Measurements from ENCODE around the gene FXYD2. TPM values are rescaled to one million over a fixed set of nuclear protein-coding genes. Genes with fewer than 3 reads are reported as not detected.

The FXYD2 gene
- total and polyA plus RNA-seq, 2 of the 4 experiments (the other 2 are of a cell fraction): 0.09 TPM; not detected in 1

GRCh38 chr11:117868088-117868487, 43.5 kb upstream of the FXYD2 start:
- Histone ChIP-seq H3K9me3 (ENCODE audit: control insufficient read depth, insufficient read depth, low read length) (no peaks in the 10 kb centered on the region), H3K4me3 (ENCODE audit: insufficient read depth, low read depth, low read length) (no peak overlapping the region), H2BK15ac (ENCODE audit: low read depth, low read length) (no peak overlapping the region), H4K91ac (ENCODE audit: insufficient read depth, low read depth, low read length) (no peak overlapping the region), H4K8ac (ENCODE audit: low read depth in 2 of 2, low read length in 2 of 2) (no peak overlapping the region), H3K4me1 (ENCODE audit: control insufficient read depth, insufficient read depth, low read length) (no peaks in the 10 kb centered on the region), H3K4me2 (ENCODE audit: low read depth, low read length) (no peak overlapping the region), H3K9ac (ENCODE audit: low read depth, low read length) (no peak overlapping the region), H3K14ac (replicated peaks; ENCODE audit: low read depth, low read length) (no peak overlapping the region), H3K27ac (ENCODE audit: insufficient read depth, low read length) (no peak overlapping the region), H3K56ac (ENCODE audit: extremely low read depth, insufficient read depth, low read length) (no peak overlapping the region), H4K20me1 (ENCODE audit: insufficient read depth, low read length) (no peaks in the 10 kb centered on the region), H2BK20ac (ENCODE audit: low read depth, low read length) (no peak overlapping the region), H3K9me1 (ENCODE audit: insufficient read depth, low read length) (no peaks in the 10 kb centered on the region), H2AK5ac (ENCODE audit: low read depth, low read length) (no peak overlapping the region), H3K18ac (ENCODE audit: low read depth, low read length) (no peak overlapping the region), H3K27me3 (ENCODE audit: control insufficient read depth, insufficient read depth, low read length) (peaks cover 14% of the 10 kb centered on the region), H2AK9ac (replicated peaks; ENCODE audit: low read depth, low read length, poor library complexity) (peak overlapping the region; percentile 76), H2BK120ac (ENCODE audit: low read depth, low read length) (no peak overlapping the region), H4K5ac (ENCODE audit: low read depth, low read length) (no peak overlapping the region), H3K79me1 (ENCODE audit: low read depth in 1 of 2, low read length in 2 of 2) (no peaks in the 10 kb centered on the region), H2BK5ac (ENCODE audit: low read depth, low read length, poor library complexity, severe bottlenecking) (no peak overlapping the region), H3K4ac (ENCODE audit: low read depth, low read length) (no peak overlapping the region), H3K23ac (ENCODE audit: low read depth, low read length) (no peak overlapping the region), H2AFZ (replicated peaks; ENCODE audit: low read length, poor library complexity) (peak overlapping the region; percentile 5), H3K36me3 (ENCODE audit: control insufficient read depth, insufficient read depth, low read length) (no peaks in the 10 kb centered on the region)
- no peak for DNase-seq
- dilution Hi-C loops (cut with HindIII; ENCODE audit: low sequenced_read_pairs, unreplicated experiment): no loop called here
- in situ Hi-C loops (cut with MboI; ENCODE audit: low sequenced_read_pairs): no loop called here
- WGBS, 2 experiments (ENCODE audit: extremely low coverage in 2 of 2, insufficient read length in 1 of 2): no CpG with 5 or more reads among the region's 11 CpGs
- no peak for TF ChIP-seq USF2 (IDR thresholded peaks at IDR 0.05; ENCODE audit: low read depth, low read length)
- no peak for TF ChIP-seq POLR2A (IDR thresholded peaks at IDR 0.05; ENCODE audit: low read depth, low read length)
- no peak for TF ChIP-seq SMC3 (IDR thresholded peaks at IDR 0.05; ENCODE audit: low read depth, low read length)
- no peak for TF ChIP-seq NFE2L2 (IDR thresholded peaks at IDR 0.05; ENCODE audit: low read depth, low read length)
- no peak for TF ChIP-seq FOS (IDR thresholded peaks at IDR 0.05; ENCODE audit: low read depth, low read length)
- TF ChIP-seq BHLHE40 (IDR thresholded peaks at IDR 0.05; ENCODE audit: low read depth, low read length): no peak
- TF ChIP-seq, protein P1, sequence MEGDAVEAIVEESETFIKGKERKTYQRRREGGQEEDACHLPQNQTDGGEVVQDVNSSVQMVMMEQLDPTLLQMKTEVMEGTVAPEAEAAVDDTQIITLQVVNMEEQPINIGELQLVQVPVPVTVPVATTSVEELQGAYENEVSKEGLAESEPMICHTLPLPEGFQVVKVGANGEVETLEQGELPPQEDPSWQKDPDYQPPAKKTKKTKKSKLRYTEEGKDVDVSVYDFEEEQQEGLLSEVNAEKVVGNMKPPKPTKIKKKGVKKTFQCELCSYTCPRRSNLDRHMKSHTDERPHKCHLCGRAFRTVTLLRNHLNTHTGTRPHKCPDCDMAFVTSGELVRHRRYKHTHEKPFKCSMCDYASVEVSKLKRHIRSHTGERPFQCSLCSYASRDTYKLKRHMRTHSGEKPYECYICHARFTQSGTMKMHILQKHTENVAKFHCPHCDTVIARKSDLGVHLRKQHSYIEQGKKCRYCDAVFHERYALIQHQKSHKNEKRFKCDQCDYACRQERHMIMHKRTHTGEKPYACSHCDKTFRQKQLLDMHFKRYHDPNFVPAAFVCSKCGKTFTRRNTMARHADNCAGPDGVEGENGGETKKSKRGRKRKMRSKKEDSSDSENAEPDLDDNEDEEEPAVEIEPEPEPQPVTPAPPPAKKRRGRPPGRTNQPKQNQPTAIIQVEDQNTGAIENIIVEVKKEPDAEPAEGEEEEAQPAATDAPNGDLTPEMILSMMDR (conservative IDR thresholded peaks at IDR 0.05; ENCODE audit: low read depth, low read length): no peak
- TF ChIP-seq CEBPB (IDR thresholded peaks at IDR 0.05; ENCODE audit: low read depth, low read length): no peak
- TF ChIP-seq RAD21 (IDR thresholded peaks at IDR 0.05; ENCODE audit: low read length): no peak
- no peak for TF ChIP-seq MXI1 (IDR thresholded peaks at IDR 0.05; ENCODE audit: borderline replicate concordance, low read depth, low read length)
- TF ChIP-seq, protein P2, sequence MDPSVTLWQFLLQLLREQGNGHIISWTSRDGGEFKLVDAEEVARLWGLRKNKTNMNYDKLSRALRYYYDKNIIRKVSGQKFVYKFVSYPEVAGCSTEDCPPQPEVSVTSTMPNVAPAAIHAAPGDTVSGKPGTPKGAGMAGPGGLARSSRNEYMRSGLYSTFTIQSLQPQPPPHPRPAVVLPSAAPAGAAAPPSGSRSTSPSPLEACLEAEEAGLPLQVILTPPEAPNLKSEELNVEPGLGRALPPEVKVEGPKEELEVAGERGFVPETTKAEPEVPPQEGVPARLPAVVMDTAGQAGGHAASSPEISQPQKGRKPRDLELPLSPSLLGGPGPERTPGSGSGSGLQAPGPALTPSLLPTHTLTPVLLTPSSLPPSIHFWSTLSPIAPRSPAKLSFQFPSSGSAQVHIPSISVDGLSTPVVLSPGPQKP (IDR thresholded peaks at IDR 0.05; ENCODE audit: borderline replicate concordance, low read depth, low read length): no peak
- TF ChIP-seq MAZ (IDR thresholded peaks at IDR 0.05; ENCODE audit: borderline replicate concordance, low read depth, low read length): no peak
- no peak for TF ChIP-seq MAFK (IDR thresholded peaks at IDR 0.05; ENCODE audit: low read depth, low read length)
- no peak for TF ChIP-seq RCOR1 (IDR thresholded peaks at IDR 0.05; ENCODE audit: insufficient replicate concordance, low read length)
- no peak for TF ChIP-seq RFX5 (IDR thresholded peaks at IDR 0.05; ENCODE audit: low read depth, low read length)
- no peak for TF ChIP-seq CHD1 (IDR thresholded peaks at IDR 0.05; ENCODE audit: low read depth, low read length)
- POLR2A ChIA-PET (ENCODE audit: unreplicated experiment): no interaction called here
- intact Hi-C loops (cut with micrococcal nuclease): no loop called here
- CTCF ChIA-PET: no interaction called here
- no peak for ATAC-seq (ENCODE audit: low read depth)
- BruUV-seq (replicated peaks): no TSS peak

Data from IMR-90 (cell line).